Kidney epithelial cell (primary cell): ENCODE results near the gene SLC35D2. TPM values are rescaled to one million over a fixed set of nuclear protein-coding genes. Genes with fewer than 3 reads are reported as not detected.

Experiments used
- DNase-seq: peaks from one replicate; pipeline ENCODE4 v3.0.0-alpha.2; 2010; ENCODE audit warnings: low read depth
- H3K27me3 ChIP-seq: 2 replicates; pipeline ENCODE4 v1.6.0; 2011; ENCODE audit warnings: low read length; ENCODE audit not compliant: control insufficient read depth, insufficient read depth
- H3K36me3 ChIP-seq: 2 replicates; pipeline ENCODE4 v1.5.1; 2011; ENCODE audit warnings: low read length; ENCODE audit not compliant: control insufficient read depth, insufficient read depth
- H3K4me3 ChIP-seq: 2 replicates; pipeline ENCODE4 v1.5.1; 2011; ENCODE audit warnings: low read depth, mild to moderate bottlenecking, control low read depth, low read length
- CTCF ChIP-seq: IDR thresholded peaks from 2 replicates; pipeline ENCODE4 v1.5.1; 2011; ENCODE audit warnings: mild to moderate bottlenecking, moderate library complexity, low read length, control low read depth, inconsistent platforms; ENCODE audit not compliant: insufficient read depth, poor library complexity, severe bottlenecking
- total RNA-seq: library from RNA; depleted of rRNA; stranded (reverse); fragments of >200 nt; gene quantifications from 2 replicates; pipeline ENCODE4 v1.2.3, GENCODE V29; 2015

SLC35D2 gene
- total RNA-seq, 1 donor from 2014 or later = 49.5 TPM

- no peak for DNase-seq
- Histone ChIP-seq H3K36me3 (no peaks in the 10 kb centered on the region), H3K27me3 (no peaks in the 10 kb centered on the region), H3K4me3 (no peak overlapping the region)
- no peak for TF ChIP-seq CTCF
These were observed 101.9 kb downstream of the SLC35D2 start for GRCh38 chr9:96281641-96282040.

DNA sequence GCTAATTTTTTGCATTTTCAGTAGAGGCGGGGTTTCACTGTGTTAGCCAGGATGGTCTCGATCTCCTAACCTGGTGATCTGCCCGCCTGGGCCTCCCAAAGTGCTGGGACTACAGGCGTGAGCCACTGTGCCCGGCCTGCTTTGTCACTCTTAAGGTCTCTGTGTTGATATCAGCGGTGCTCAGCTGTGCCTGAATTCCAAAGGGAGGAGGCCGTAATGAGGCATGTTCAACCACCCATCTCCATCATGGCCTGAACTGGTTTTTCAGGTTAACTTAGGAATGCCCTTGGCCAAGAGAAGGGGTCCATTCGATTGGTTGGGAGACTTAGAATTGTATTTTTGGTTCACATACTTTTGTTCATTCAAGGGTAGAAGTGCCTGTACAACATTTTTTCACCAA lies 103.6 kb downstream of the SLC35D2 start:
- no peak for TF ChIP-seq CTCF
- no peak overlapping the region for H3K4me3 ChIP-seq
- peak; percentile 41 for DNase-seq
- no peaks in the 10 kb centered on the region for H3K27me3 ChIP-seq
- H3K36me3 ChIP-seq = no peaks in the 10 kb centered on the region

GRCh38 chr9:96274939-96275338 lies 108.6 kb downstream of the SLC35D2 start:
- TF ChIP-seq CTCF = no peak
- Histone ChIP-seq H3K27me3 (no peaks in the 10 kb centered on the region), H3K4me3 (no peak overlapping the region), H3K36me3 (no peaks in the 10 kb centered on the region)
- no peak for DNase-seq

Other genes starting within 250 kb of the SLC35D2 start
- not detected in 2 replicates for gene HSD17B3, start 81.5 kb downstream of the SLC35D2 start, total RNA-seq
- gene ZNF367, start 34.7 kb upstream of the SLC35D2 start, total RNA-seq = 1.4 and 2.4 TPM in 2 replicates
- 21.8 and 26.7 TPM in 2 replicates for gene HABP4, start 66.5 kb upstream of the SLC35D2 start, total RNA-seq
- gene CDC14B, start 236.1 kb upstream of the SLC35D2 start, total RNA-seq = 14.2 and 25.5 TPM in 2 replicates